NCI-H1092 (cell line): ENCODE data around the gene ZNF211.
A peak's percentile ranks its signal among the peaks of the same experiment; 100 is the strongest.

Experiments
- DNase-seq: peaks from one replicate; lab custom pipeline; 2025; lab: John Stamatoyannopoulos, UW

ZNF211 gene

DNA sequence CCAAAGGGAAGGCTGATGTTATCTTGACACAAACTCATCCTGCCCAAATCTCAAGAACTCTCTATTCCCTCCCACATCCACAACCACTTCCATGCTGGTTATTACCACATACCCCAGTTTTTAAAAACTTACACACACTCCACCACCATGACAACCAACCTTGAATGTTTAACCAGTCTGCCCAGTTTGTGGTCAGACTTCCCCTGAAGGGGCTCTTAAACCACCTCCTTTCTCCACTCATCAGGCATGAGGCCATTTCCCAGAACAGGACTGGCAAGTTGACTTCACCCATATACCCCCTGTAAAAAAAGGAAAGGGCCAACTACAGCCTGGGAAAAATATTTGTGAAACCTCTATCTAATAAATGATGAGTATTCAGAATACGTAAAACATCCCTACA, 23.4 kb downstream of the ZNF211 start:
- no peak for DNase-seq

DNA sequence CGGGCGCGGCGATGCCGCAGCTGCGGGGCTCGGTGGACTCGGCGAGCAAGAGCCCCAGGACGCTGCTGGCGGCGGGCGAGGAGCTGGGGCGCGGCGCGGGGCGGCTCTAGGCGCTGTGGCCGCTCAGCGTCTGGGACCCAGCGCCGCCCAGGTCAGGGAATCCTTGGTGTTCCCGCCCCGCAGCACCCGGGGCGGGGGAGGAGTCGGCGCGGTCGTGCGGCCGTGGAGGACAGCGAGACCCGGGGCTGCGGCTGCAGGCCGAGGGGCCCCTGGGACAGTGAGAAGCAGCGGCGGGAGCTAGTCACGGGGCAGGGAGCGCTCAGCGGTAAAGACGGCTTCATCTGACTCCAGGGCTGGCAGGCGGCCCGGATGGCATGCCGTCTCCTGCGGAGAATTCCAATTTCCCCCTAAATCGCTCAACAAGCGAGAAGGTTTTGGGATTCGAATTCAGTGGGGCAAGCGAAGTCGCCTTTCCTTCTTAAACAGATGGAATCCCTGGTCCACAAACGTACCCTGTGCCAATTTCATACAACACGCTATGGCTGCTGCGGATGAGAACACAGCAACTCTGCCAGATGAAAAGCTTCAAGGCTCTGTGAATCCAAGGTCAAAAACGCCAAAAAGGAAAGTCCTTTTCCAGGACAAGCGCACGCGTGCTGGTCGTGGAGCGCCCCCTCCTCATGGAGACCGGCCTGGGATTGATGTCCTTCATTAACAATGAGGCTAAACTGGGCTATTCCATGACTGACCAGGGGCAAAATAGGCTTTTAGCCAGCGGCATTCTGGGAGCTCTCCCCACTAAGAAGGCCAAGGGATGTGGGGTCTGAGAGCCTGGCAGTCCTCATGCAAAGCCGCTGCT, 31.5 kb downstream of the ZNF211 start:
- peak; percentile 14 for DNase-seq

- no peak for DNase-seq
Observed at GRCh38 chr19:57665261-57665806, 32.4 kb downstream of the ZNF211 start.

DNA sequence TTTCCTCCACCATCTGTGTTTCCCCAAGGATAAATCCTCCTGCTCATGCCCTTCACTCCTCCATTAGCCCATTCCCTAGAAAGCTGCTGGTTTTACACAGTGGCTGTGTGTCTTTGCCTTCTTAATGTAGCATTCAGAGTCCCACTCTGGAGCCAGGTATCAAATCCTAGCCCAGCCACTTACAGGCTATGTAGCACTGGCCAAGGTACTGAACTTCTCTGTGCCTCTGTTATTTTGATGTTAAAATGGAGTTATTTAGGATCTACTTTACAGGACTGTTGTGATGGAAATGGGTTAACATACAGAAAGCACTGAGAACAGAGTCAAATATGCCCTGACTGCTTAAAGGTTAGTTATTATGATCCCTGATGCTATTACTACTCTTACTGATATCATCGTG, 34.3 kb downstream of the ZNF211 start:
- no peak for DNase-seq

- no peak for DNase-seq
Observed at GRCh38 chr19:57668635-57669034, 35.7 kb downstream of the ZNF211 start, which contains the start of gene ZSCAN4. Gene ZSCAN4 (plus strand): TSS chr19:57668935. CDS start chr19:57676146, 7,211 bp downstream.

DNA sequence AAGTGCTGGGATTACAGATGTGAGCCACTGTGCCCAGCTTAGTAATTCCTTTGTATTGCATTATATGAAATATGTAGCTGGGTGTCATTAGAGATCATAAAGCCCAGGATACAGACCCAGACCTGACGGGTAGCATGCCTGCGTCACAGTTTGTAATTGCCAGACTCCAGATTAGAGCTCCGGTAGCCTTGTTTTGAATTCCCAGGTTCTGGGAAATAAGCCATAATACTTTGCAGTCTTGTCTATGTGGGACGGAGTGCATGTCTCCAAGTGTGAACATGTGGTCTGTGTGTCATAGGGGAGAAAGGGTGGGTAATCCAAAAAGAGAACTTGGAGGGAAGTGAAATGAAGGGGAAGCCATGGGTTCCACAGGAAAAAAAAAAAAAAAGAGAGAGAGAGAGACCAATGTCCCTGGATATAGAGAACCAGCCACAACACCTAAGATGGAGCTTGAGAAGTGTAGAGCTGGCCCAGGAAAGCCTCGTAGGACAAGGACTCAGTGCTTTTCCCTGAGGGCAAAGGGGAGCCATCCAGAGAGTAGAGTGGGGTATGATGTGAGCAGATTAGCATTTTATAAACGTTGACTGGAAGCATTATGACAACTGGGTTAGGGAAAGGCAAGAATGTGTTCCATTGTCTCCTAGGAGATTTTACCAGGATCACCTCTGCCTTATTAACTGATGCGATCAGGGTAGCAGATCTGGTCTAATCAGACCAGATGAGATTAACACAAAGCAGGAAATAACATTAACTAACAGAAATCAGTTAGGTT, 38.3 kb downstream of the ZNF211 start:
- no peak for DNase-seq

DNA sequence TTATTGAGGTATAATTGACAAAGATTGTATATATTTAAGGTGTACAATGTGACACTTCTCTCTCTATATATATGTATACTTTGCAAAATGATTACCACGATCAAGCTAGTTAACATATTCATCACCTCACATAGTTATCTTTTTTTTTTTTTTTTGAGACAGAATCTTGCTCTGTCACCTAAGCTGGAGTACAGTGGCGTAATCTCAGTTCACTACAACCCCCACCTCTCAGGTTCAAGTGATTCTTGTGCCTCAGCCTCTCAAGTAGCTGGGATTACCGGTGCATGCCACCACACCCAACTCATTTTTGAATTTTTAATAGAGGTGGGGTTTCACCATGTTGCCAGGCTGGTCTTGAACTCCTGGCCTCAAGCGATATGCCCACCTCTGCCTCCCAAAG, 39.5 kb downstream of the ZNF211 start:
- no peak for DNase-seq

GRCh38 chr19:57675881-57676280, 42.9 kb downstream of the ZNF211 start:
- no peak for DNase-seq

- DNase-seq = no peak
Observed at GRCh38 chr19:57682226-57682766, 49.3 kb downstream of the ZNF211 start.

DNA sequence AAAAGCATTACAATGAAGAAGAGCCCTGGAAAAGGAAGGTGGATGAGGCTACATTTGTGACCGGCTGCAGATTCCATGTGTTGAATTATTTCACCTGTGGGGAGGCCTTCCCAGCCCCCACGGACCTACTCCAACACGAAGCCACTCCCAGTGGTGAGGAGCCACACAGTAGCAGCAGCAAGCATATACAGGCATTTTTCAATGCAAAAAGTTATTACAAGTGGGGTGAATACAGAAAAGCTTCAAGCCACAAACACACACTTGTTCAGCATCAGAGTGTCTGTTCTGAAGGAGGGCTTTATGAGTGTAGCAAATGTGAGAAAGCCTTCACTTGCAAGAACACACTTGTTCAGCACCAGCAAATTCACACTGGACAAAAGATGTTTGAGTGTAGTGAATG, 53.8 kb downstream of the ZNF211 start:
- DNase-seq = no peak

GRCh38 chr19:57687363-57688010, 54.5 kb downstream of the ZNF211 start:
- no peak for DNase-seq

GRCh38 chr19:57688011-57688763, 55.2 kb downstream of the ZNF211 start:
- no peak for DNase-seq

- no peak for DNase-seq
Observed at GRCh38 chr19:57689750-57690149, 56.8 kb downstream of the ZNF211 start.
